Liver (tissue), 9 donors: ENCODE data around the gene CD52. TPM values are rescaled to one million over a fixed set of nuclear protein-coding genes. Genes with fewer than 3 reads are reported as not detected.

Experiments
- DNase-seq: peaks from one replicate; pipeline ENCODE4 v3.0.0-alpha.2; 2017; ENCODE audit warnings: low spot score
- H3K27ac ChIP-seq, 2 donors: one replicate each; pipeline ENCODE4 v1.7.0; 2013; ENCODE audit warnings: inconsistent platforms in 2 of 2, low read length in 2 of 2, control low read depth in 1 of 2, low read depth in 1 of 2, mild to moderate bottlenecking in 1 of 2
- H3K27me3 ChIP-seq, 4 donors: one replicate each; pipeline versions ENCODE4 v1.6.1 to v1.7.0; 2013; ENCODE audit warnings: low read length in 3 of 4, inconsistent platforms in 1 of 4, mild to moderate bottlenecking in 1 of 4, moderate library complexity in 1 of 4; ENCODE audit not compliant: control insufficient read depth in 4 of 4, insufficient read depth in 4 of 4
- H3K36me3 ChIP-seq, 4 donors: one replicate each; pipeline versions ENCODE4 v1.6.1 to v1.7.0; 2013; ENCODE audit warnings: low read length in 3 of 4, mild to moderate bottlenecking in 3 of 4, low read depth in 1 of 4, moderate library complexity in 1 of 4; ENCODE audit not compliant: control insufficient read depth in 4 of 4, insufficient read depth in 3 of 4
- H3K4me1 ChIP-seq, 4 donors: one replicate each; pipeline versions ENCODE4 v1.6.1 to v1.7.0; 2013; ENCODE audit warnings: low read length in 3 of 4, mild to moderate bottlenecking in 3 of 4, moderate library complexity in 1 of 4; ENCODE audit not compliant: control insufficient read depth in 4 of 4, insufficient read depth in 4 of 4
- H3K4me3 ChIP-seq, 3 donors: one replicate each; pipeline versions ENCODE4 v1.6.1 to v1.7.0; 2013; ENCODE audit warnings: low read length in 3 of 3, control low read depth in 1 of 3, low read depth in 1 of 3, mild to moderate bottlenecking in 1 of 3
- H3K9ac ChIP-seq, 2 donors: one replicate each; pipeline ENCODE4 v1.7.0; 2013; ENCODE audit warnings: low read length in 2 of 2, mild to moderate bottlenecking in 2 of 2, moderate library complexity in 2 of 2, control low read depth in 1 of 2, low read depth in 1 of 2
- H3K9me3 ChIP-seq, 4 donors: one replicate each; pipeline versions ENCODE4 v1.6.1 to v1.7.0; 2013; ENCODE audit warnings: low read length in 3 of 4; ENCODE audit not compliant: control insufficient read depth in 4 of 4
- CTCF ChIP-seq: fragments of 150-350 bp; IDR thresholded peaks from 2 replicates; pipeline ENCODE4 v1.5.1; 2017; ENCODE audit warnings: improper control_type of control experiment, low read depth, low read length; ENCODE audit not compliant: missing input control
- EGR1 ChIP-seq, 2 donors: IDR thresholded peaks; 2 replicates each; pipeline ENCODE4 v1.6.1; 2016 to 2018; ENCODE audit warnings: antibody characterized with exemption in 2 of 2, low read depth in 2 of 2
- FOXA2 ChIP-seq: IDR thresholded peaks from 2 replicates; pipeline ENCODE4 v1.6.1; 2016; ENCODE audit warnings: antibody characterized with exemption
- HNF4A ChIP-seq, 2 donors: conservative IDR thresholded peaks; 2 replicates each; pipeline ENCODE4 v1.6.1; 2016; ENCODE audit warnings: antibody characterized with exemption in 2 of 2, mild to moderate bottlenecking in 2 of 2
- JUND ChIP-seq, 2 donors: IDR thresholded peaks; 2 replicates each; pipeline ENCODE4 v1.6.1; 2016; ENCODE audit warnings: antibody characterized with exemption in 2 of 2
- RXRA ChIP-seq, 2 donors: IDR thresholded peaks; 2 replicates each; pipeline ENCODE4 v1.6.1; 2017 to 2018; ENCODE audit warnings: antibody characterized with exemption in 2 of 2, mild to moderate bottlenecking in 1 of 2
- ZBTB33 ChIP-seq: IDR thresholded peaks from 2 replicates; pipeline ENCODE4 v1.6.1; 2016; ENCODE audit warnings: antibody characterized with exemption
- WGBS: extraction: QIAGEN DNeasy Blood & Tissue Kit; methylation state at CpG from one replicate; pipeline ENCODE4 v1.1.7; 2013; 5-methylcytosine and 5-hydroxymethylcytosine counted together
- polyA plus RNA-seq, 2 donors: library from polyadenylated mRNA; stranded (reverse) in 1 of 2; unstranded in 1 of 2; fragments of 200-250 nt in 1 of 2; fragments of >200 nt in 1 of 2; fragmentation: Nextera tagmentation in 1 of 2; extraction: Ambion mirVana in 1 of 2; gene quantifications; one replicate each; pipeline versions ENCODE4 v1.2.1 to v1.2.3, GENCODE V29; 2013 to 2015
- total RNA-seq, 2 donors: library from RNA; depleted of rRNA; stranded (reverse); fragments of >200 nt; gene quantifications; one replicate each; pipeline ENCODE4 v1.2.3, GENCODE V29; 2014
- TF ChIP-seq, protein P1 (sequence below): IDR thresholded peaks from 2 replicates; pipeline ENCODE4 v1.6.1; 2016; ENCODE audit warnings: antibody characterized with exemption
- TF ChIP-seq, protein P2 (sequence below): IDR thresholded peaks from 2 replicates; pipeline ENCODE4 v1.6.1; 2016; ENCODE audit warnings: antibody characterized with exemption
- donor health status: healthy.
- donor health status: healthy.
- donor health status: healthy.
- donor health status: healthy.
- donor health status: healthy.

The CD52 gene
- total and polyA plus RNA-seq, 4 donors: 1.7 to 16.4 (median 8.9) TPM

DNA sequence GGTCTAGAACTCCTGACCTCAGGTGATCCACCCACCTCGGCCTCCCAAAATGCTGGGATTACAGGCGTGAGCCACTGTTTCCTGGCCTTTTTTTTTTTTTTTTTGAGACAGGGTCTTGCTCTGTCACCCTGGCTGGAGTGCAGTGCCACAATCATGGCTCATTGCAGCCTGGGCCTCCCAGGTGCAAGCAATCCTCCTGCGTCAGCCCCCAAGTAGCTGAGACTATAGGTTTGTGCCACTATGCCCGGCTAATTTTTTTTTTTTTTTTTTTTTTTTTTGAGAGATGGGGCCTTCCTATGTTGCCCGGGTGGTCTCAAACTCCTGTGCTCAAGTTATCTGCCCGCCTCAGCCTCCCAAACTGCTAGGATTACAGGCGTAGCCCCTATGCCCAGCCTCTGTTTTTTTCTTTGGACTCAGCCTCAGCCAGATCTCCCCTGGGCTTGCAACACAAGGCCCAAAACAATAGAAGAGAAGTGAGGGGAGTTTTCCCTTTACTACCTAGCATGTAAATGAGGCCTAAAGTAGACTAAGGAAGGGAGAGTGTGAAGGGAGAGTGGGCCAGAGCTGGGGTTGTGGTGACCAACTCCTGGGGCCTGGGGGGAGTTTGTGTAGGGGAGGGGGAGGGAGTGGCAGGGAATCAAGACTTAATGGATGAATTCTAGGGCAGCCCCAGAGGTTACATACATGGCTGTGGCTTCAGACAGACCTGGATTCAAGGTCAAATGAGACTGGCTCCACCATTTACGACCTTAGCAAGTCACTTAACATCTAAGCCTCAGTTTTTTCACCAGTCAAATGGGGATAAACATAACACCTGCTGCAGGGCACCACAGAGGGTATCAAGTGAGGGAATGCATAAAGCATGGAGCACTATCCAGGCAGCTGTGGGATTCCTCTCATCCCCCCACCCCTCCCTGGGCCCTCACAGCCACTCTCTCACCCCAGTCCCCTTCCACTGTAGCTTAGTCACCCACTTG lies 1.6 kb upstream of the CD52 start:
- TF ChIP-seq JUND (IDR thresholded peaks at IDR 0.05): no peak
- no peak for DNase-seq
- H3K9me3 ChIP-seq: no peaks in the 10 kb centered on the region
- peaks cover 0 to under 1% (median 0%) of the 10 kb centered on the region in 4 donors for H3K4me1 ChIP-seq
- WGBS: 89% methylated on average over 8 of the region's 8 CpGs
- no peak overlapping the region for H3K4me3 ChIP-seq
- no peaks in the 10 kb centered on the region for H3K27me3 ChIP-seq
- H3K36me3 ChIP-seq: no peaks in the 10 kb centered on the region
- H3K27ac ChIP-seq: no peak overlapping the region
- H3K9ac ChIP-seq: no peak overlapping the region

GRCh38 chr1:26317146-26317545 lies 612 bp upstream of the CD52 start:
- no peak overlapping the region for H3K27ac ChIP-seq
- no peak for TF ChIP-seq HNF4A (conservative IDR thresholded peaks at IDR 0.05)
- H3K9me3 ChIP-seq: no peaks in the 10 kb centered on the region
- no peak overlapping the region for H3K4me3 ChIP-seq
- no peaks in the 10 kb centered on the region for H3K36me3 ChIP-seq
- H3K27me3 ChIP-seq: no peaks in the 10 kb centered on the region
- WGBS: 85% methylated on average over 2 of the region's 2 CpGs
- no peak for DNase-seq
- no peak overlapping the region for H3K9ac ChIP-seq
- H3K4me1 ChIP-seq: peaks cover 0 to 5% (median 0%) of the 10 kb centered on the region in 4 donors

GRCh38 chr1:26318338-26319064 lies 743 bp downstream of the CD52 start:
- no peaks in the 10 kb centered on the region for H3K27me3 ChIP-seq
- H3K4me1 ChIP-seq: peaks cover 0 to 5% (median 0%) of the 10 kb centered on the region in 4 donors
- no peaks in the 10 kb centered on the region for H3K9me3 ChIP-seq
- peak overlapping the region in 1 of 2 donors; percentile 36 for H3K9ac ChIP-seq
- 77% methylated on average over 9 of the region's 9 CpGs for WGBS
- TF ChIP-seq, protein P1, sequence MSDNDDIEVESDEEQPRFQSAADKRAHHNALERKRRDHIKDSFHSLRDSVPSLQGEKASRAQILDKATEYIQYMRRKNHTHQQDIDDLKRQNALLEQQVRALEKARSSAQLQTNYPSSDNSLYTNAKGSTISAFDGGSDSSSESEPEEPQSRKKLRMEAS: no peak
- no peak for TF ChIP-seq ZBTB33
- TF ChIP-seq RXRA (IDR thresholded peaks at IDR 0.05): no peak
- no peak for TF ChIP-seq FOXA2
- TF ChIP-seq HNF4A (conservative IDR thresholded peaks at IDR 0.05): no peak
- TF ChIP-seq EGR1 (IDR thresholded peaks at IDR 0.05; ENCODE audit: low read depth in 2 of 2): no peak
- TF ChIP-seq, protein P2, sequence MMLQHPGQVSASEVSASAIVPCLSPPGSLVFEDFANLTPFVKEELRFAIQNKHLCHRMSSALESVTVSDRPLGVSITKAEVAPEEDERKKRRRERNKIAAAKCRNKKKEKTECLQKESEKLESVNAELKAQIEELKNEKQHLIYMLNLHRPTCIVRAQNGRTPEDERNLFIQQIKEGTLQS: no peak
- no peak for TF ChIP-seq CTCF
- H3K4me3 ChIP-seq: no peak overlapping the region
- no peaks in the 10 kb centered on the region for H3K36me3 ChIP-seq
- H3K27ac ChIP-seq: peak overlapping the region in 1 of 2 donors; percentile 25
- DNase-seq: no peak
